Measurements from ENCODE around the gene PES1.

Gene PES1

GRCh38 chr22:30607300-30607930 lies 15.7 kb upstream of the PES1 start:
- no peak overlapping the region for H3K4me3 ChIP-seq (ENCODE audit: low read depth, low read length)
- no peak for TF ChIP-seq CTCF (IDR thresholded peaks at IDR 0.05; ENCODE audit: borderline replicate concordance, insufficient read depth, low read depth, low read length)

GRCh38 chr22:30606455-30607299 lies 15.0 kb upstream of the PES1 start, which contains the start of gene TCN2:
Gene TCN2 (plus strand): TSS chr22:30607174. CDS start chr22:30607332, 158 bp downstream.
- peak within 1 kb of the TSS; percentile 33 for H3K4me3 ChIP-seq (ENCODE audit: low read depth, low read length)
- 0 out of 2 replicates have a peak, but pooled peaks have one; percentile 11 for TF ChIP-seq CTCF (IDR thresholded peaks at IDR 0.05; ENCODE audit: borderline replicate concordance, insufficient read depth, low read depth, low read length)

GRCh38 chr22:30605449-30606110 lies 13.9 kb upstream of the PES1 start:
- TF ChIP-seq CTCF (IDR thresholded peaks at IDR 0.05; ENCODE audit: borderline replicate concordance, insufficient read depth, low read depth, low read length): peak; percentile 79
- no peak overlapping the region for H3K4me3 ChIP-seq (ENCODE audit: low read depth, low read length)

GRCh38 chr22:30604723-30605122 lies 13.0 kb upstream of the PES1 start:
- no peak for TF ChIP-seq CTCF (IDR thresholded peaks at IDR 0.05; ENCODE audit: borderline replicate concordance, insufficient read depth, low read depth, low read length)
- no peak overlapping the region for H3K4me3 ChIP-seq (ENCODE audit: low read depth, low read length)

GRCh38 chr22:30603801-30604200 lies 12.1 kb upstream of the PES1 start:
- TF ChIP-seq CTCF (IDR thresholded peaks at IDR 0.05; ENCODE audit: borderline replicate concordance, insufficient read depth, low read depth, low read length): no peak
- no peak overlapping the region for H3K4me3 ChIP-seq (ENCODE audit: low read depth, low read length)

GRCh38 chr22:30602049-30602448 lies 10.3 kb upstream of the PES1 start:
- no peak overlapping the region for H3K4me3 ChIP-seq (ENCODE audit: low read depth, low read length)
- TF ChIP-seq CTCF (IDR thresholded peaks at IDR 0.05; ENCODE audit: borderline replicate concordance, insufficient read depth, low read depth, low read length): peak; percentile 47; the same call in 1 of the 2 replicates
